ENCODE results near the gene PCDHA12. TPM values are rescaled to one million over a fixed set of nuclear protein-coding genes. Genes with fewer than 3 reads are reported as not detected.
A peak's percentile ranks its signal among the peaks of the same experiment; 100 is the strongest.
"Not testable (repeated sequence)": the region's sequence is repeated elsewhere in the genome, so short reads cannot be mapped to it uniquely, and the experiment has no call there.

Gene PCDHA12
- total and polyA plus RNA-seq, 2 donors (not counting 3 experiments of a cell fraction or from before 2014, with no cell fraction given), result 0.03 TPM; not detected in 1

DNA sequence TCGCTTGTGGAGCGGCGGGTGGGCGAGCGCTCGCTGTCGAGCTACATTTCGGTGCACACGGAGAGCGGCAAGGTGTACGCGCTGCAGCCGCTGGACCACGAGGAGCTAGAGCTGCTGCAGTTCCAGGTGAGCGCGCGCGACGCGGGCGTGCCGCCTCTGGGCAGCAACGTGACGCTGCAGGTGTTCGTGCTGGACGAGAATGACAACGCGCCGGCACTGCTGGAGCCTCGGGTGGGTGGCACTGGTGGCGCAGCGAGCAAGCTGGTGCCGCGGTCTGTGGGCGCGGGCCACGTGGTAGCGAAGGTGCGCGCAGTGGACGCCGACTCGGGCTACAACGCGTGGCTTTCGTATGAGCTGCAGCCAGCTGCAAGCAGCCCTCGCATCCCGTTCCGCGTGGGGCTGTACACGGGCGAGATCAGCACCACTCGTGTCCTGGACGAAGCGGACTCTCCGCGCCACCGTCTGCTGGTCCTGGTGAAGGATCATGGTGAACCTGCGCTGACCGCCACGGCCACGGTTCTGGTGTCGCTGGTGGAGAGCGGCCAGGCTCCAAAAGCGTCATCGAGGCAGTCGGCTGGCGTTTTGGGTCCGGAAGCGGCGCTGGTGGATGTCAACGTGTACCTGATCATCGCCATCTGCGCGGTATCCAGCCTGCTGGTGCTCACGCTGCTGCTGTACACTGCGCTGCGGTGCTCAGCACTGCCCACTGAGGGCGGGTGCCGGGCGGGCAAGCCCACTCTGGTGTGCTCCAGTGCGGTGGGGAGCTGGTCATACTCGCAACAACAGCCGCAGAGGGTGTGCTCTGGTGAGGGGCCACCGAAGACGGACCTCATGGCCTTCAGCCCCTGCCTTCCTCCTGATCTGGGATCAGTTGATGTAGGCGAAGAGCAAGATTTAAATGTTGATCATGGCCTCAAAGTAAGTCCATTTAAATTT, 32.0 kb upstream of the PCDHA12 start:
- DNase-seq (ENCODE audit: low read depth, low spot score), result no peak
- H3K79me2 ChIP-seq (ENCODE audit: control insufficient read depth, insufficient read depth, low read length), result no peaks in the 10 kb centered on the region
- no peaks in the 10 kb centered on the region for H3K4me1 ChIP-seq (ENCODE audit: control insufficient read depth, extremely low read depth, insufficient read depth, low read length)
- no peak overlapping the region for H3K27ac ChIP-seq (ENCODE audit: insufficient read depth, low read depth, low read length)
- H3K9me3 ChIP-seq (replicated peaks; ENCODE audit: control insufficient read depth, insufficient read depth, low read length), result no peaks in the 10 kb centered on the region
- H3K36me3 ChIP-seq (ENCODE audit: control insufficient read depth in 2 of 2, extremely low read depth in 1 of 2, insufficient read depth in 2 of 2, low read length in 2 of 2), result no peaks in the 10 kb centered on the region
- H3K4me3 ChIP-seq (replicated peaks in 1 of 3; ENCODE audit: insufficient read depth in 1 of 3, low read depth in 1 of 3, low read length in 3 of 3), result no peak overlapping the region
- no peak overlapping the region for H2AFZ ChIP-seq (ENCODE audit: low read depth, low read length)
- BruUV-seq (replicated peaks), result no TSS peak
- no peaks in the 10 kb centered on the region for H4K20me1 ChIP-seq (replicated peaks; ENCODE audit: control insufficient read depth, extremely low read depth, insufficient read depth, low read length)
- dilution Hi-C loops (cut with MboI; ENCODE audit: extremely low pct_ligation_motif_present, low sequenced_read_pairs) (no loop called here), intact Hi-C loops (cut with micrococcal nuclease) (no loop called here)
- POLR2A ChIA-PET, result no interaction called here
- no peak for FAIRE-seq
- no peak overlapping the region for H3K4me2 ChIP-seq (ENCODE audit: insufficient read depth, low read length)
- H3K9me1 ChIP-seq (replicated peaks; ENCODE audit: control insufficient read depth, extremely low read depth, insufficient read depth, low read length), result no peaks in the 10 kb centered on the region
- H3K27me3 ChIP-seq (ENCODE audit: control insufficient read depth in 2 of 2, insufficient read depth in 2 of 2, low read length in 2 of 2), result no peaks in the 10 kb centered on the region
- CTCF ChIA-PET, result no interaction called here
- TF ChIP-seq JUN (IDR thresholded peaks at IDR 0.05; ENCODE audit: borderline replicate concordance, insufficient read depth, insufficient read length, low read depth), result no peak
- TF ChIP-seq POLR2AphosphoS5 (IDR thresholded peaks at IDR 0.05; ENCODE audit: insufficient read depth, low read depth, low read length), result no peak
- no peak for TF ChIP-seq EZH2 (IDR thresholded peaks at IDR 0.05; ENCODE audit: borderline replicate concordance, low read depth, low read length, severe bottlenecking)
- no peak for TF ChIP-seq MYC (IDR thresholded peaks at IDR 0.05; ENCODE audit: low read depth, low read length)
- TF ChIP-seq, protein P1, sequence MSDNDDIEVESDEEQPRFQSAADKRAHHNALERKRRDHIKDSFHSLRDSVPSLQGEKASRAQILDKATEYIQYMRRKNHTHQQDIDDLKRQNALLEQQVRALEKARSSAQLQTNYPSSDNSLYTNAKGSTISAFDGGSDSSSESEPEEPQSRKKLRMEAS (IDR thresholded peaks at IDR 0.05; ENCODE audit: insufficient read depth, insufficient read length), result no peak
- TF ChIP-seq POLR2A (IDR thresholded peaks at IDR 0.05; ENCODE audit: low read depth, low read length), result no peak
- no peak for TF ChIP-seq GATA2 (IDR thresholded peaks at IDR 0.05; ENCODE audit: insufficient read depth, insufficient read length, low read depth, low read length)
- no peak for TF ChIP-seq FOS (IDR thresholded peaks at IDR 0.05; ENCODE audit: borderline replicate concordance, insufficient read depth, low read length)
- TF ChIP-seq, protein P2, sequence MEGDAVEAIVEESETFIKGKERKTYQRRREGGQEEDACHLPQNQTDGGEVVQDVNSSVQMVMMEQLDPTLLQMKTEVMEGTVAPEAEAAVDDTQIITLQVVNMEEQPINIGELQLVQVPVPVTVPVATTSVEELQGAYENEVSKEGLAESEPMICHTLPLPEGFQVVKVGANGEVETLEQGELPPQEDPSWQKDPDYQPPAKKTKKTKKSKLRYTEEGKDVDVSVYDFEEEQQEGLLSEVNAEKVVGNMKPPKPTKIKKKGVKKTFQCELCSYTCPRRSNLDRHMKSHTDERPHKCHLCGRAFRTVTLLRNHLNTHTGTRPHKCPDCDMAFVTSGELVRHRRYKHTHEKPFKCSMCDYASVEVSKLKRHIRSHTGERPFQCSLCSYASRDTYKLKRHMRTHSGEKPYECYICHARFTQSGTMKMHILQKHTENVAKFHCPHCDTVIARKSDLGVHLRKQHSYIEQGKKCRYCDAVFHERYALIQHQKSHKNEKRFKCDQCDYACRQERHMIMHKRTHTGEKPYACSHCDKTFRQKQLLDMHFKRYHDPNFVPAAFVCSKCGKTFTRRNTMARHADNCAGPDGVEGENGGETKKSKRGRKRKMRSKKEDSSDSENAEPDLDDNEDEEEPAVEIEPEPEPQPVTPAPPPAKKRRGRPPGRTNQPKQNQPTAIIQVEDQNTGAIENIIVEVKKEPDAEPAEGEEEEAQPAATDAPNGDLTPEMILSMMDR (IDR thresholded peaks at IDR 0.05; ENCODE audit: extremely low read depth in 1 of 2, insufficient read depth in 1 of 2, low read depth in 1 of 2, low read length in 2 of 2), result no peak
- no peak overlapping the region for H3K9ac ChIP-seq (replicated peaks; ENCODE audit: extremely low read depth, insufficient read depth, low read length)

DNA sequence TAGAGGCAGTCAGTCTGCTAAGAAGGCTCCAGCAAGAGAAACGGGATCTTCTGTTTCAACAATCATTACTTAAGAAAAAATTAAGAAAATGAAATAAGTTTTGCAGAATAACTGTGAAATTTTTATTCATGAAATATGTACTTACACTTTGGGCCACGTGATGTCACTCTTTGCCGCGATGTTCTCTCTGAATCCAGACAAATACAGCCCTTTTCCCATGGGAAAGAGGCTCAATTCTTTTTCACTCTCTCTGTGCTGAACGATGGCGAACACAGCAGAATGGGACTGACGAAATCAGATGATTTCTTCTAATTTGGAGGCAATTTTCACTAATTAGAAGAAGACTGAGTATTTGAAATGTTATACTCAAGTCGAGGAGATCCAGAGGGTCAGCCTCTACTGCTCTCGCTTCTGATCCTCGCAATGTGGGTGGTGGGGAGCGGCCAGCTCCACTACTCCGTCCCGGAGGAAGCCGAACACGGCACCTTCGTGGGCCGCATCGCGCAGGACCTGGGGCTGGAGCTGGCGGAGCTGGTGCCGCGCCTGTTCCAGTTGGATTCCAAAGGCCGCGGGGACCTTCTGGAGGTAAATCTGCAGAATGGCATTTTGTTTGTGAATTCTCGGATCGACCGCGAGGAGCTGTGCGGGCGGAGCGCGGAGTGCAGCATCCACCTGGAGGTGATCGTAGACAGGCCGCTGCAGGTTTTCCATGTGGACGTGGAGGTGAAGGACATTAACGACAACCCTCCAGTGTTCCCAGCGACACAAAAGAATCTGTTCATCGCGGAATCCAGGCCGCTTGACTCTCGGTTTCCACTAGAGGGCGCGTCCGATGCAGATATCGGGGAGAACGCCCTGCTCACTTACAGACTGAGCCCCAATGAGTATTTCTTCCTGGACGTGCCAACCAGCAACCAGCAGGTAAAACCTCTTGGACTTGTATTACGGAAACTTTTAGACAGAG, 26.7 kb upstream of the PCDHA12 start, which contains the start of gene PCDHA9:
TSS of gene PCDHA9 (plus strand) at position 244 of the 964 bp plus-strand sequence. CDS start at position 358, 114 bp downstream.
- dilution Hi-C loops (cut with MboI; ENCODE audit: extremely low pct_ligation_motif_present, low sequenced_read_pairs); H3K9ac ChIP-seq (replicated peaks; ENCODE audit: extremely low read depth, insufficient read depth, low read length); CTCF ChIA-PET; H3K9me1 ChIP-seq (replicated peaks; ENCODE audit: control insufficient read depth, extremely low read depth, insufficient read depth, low read length); H3K4me1 ChIP-seq (ENCODE audit: control insufficient read depth, extremely low read depth, insufficient read depth, low read length); H2AFZ ChIP-seq (ENCODE audit: low read depth, low read length); H4K20me1 ChIP-seq (replicated peaks; ENCODE audit: control insufficient read depth, extremely low read depth, insufficient read depth, low read length); H3K36me3 ChIP-seq (ENCODE audit: control insufficient read depth in 2 of 2, extremely low read depth in 1 of 2, insufficient read depth in 2 of 2, low read length in 2 of 2); POLR2A ChIA-PET; BruUV-seq (replicated peaks); H3K27ac ChIP-seq (ENCODE audit: insufficient read depth, low read depth, low read length); H3K27me3 ChIP-seq (ENCODE audit: control insufficient read depth in 2 of 2, insufficient read depth in 2 of 2, low read length in 2 of 2); H3K9me3 ChIP-seq (replicated peaks; ENCODE audit: control insufficient read depth, insufficient read depth, low read length); H3K4me3 ChIP-seq (replicated peaks in 1 of 3; ENCODE audit: insufficient read depth in 1 of 3, low read depth in 1 of 3, low read length in 3 of 3); DNase-seq (ENCODE audit: low read depth, low spot score); H3K79me2 ChIP-seq (ENCODE audit: control insufficient read depth, insufficient read depth, low read length); H3K4me2 ChIP-seq (ENCODE audit: insufficient read depth, low read length): not testable (repeated sequence)
- FAIRE-seq, result peak; percentile 56
- intact Hi-C loops (cut with micrococcal nuclease), result loop anchor here (1.0 kb wide), 1 partner anchor 193 kb away; no protein-coding TSS in a partner anchor
